ENCODE results near the gene SMIM10. TPM values are rescaled to one million over a fixed set of nuclear protein-coding genes. Genes with fewer than 3 reads are reported as not detected.
"Not testable (repeated sequence)": the region's sequence is repeated elsewhere in the genome, so short reads cannot be mapped to it uniquely, and the experiment has no call there.

SMIM10 gene
- 10 to 100 TPM in 1 of 7 donors, 1 to 10 TPM in 6; 5.2 to 12.0 (median 6.5) TPM for total RNA-seq
- 10 to 100 TPM in 1 of 3 donors, 1 to 10 TPM in 2; 8.1 to 14.4 (median 9.5) TPM for polyA plus RNA-seq
- long read RNA-seq, donor 1, partial matches to known transcripts = 0 of 3 reads
- long read RNA-seq, donor 1, other reads (novel, unspliced or antisense) = 0 of 3 reads
- long read RNA-seq, donor 2, transcript SMIM10-201 (1 exons, 1,536 nt) = major isoform, 6 of 6 reads
- long read RNA-seq, donor 2, partial matches to known transcripts = 0 of 6 reads
- long read RNA-seq, donor 2, other reads (novel, unspliced or antisense) = 0 of 6 reads

DNA sequence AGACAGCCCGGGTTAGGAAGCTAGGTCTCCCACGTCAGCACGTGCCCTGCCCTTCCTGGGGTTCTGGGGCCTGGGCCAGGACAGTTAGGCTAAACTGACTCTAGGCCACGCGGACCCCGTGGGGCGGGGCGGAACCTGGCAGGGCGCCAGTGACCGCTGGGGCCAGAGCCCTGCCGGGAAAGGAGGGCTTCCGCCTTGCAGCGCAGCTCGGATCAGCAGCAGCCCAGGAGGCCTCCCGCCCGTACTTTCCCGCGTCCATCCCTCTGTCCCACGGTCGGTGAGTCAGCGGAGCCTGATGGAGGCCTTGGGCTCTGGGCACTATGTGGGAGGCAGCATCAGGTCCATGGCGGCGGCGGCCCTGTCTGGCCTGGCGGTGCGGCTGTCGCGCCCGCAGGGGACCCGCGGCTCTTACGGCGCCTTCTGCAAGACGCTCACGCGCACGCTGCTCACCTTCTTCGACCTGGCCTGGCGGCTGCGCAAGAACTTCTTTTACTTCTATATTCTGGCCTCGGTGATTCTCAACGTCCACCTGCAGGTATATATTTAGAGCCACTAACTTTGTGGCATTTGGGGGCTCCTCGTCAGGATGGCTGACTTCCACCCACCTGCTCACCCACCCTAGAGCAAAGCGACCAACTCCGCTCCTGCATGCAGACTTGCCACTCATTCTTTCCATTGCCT is at the start of gene SMIM10:
Gene SMIM10 (plus strand): TSS at position 191 of the 681 bp plus-strand sequence. CDS start 105 bp downstream, at position 296.
- WGBS, 5 donors = 1 to 35% (median 4%) methylated on average over 12 to 45 of the region's 45 CpGs
- Histone ChIP-seq H3K36me3 (no peaks in the 10 kb centered on the region), H3K27me3 (replicated peaks in 1 of 7) (peaks cover 0 to 14% (median 5%) of the 10 kb centered on the region in 7 donors), H3K4me1 (peaks cover 0 to 18% (median 4%) of the 10 kb centered on the region in 6 donors), H3K4me3 (peak within 1 kb of the TSS; percentile 29 to 72 (median 38)), H3K9me3 (no peaks in the 10 kb centered on the region), H3K27ac (peak within 1 kb of the TSS in 7 of 8 donors; percentile 35 to 76 (median 59))
- intact Hi-C loops (cut with DNase I; ENCODE audit: low total_unique reads) = no loop called here
- DNase-seq = peak; percentile 89
- TF ChIP-seq, protein P1, sequence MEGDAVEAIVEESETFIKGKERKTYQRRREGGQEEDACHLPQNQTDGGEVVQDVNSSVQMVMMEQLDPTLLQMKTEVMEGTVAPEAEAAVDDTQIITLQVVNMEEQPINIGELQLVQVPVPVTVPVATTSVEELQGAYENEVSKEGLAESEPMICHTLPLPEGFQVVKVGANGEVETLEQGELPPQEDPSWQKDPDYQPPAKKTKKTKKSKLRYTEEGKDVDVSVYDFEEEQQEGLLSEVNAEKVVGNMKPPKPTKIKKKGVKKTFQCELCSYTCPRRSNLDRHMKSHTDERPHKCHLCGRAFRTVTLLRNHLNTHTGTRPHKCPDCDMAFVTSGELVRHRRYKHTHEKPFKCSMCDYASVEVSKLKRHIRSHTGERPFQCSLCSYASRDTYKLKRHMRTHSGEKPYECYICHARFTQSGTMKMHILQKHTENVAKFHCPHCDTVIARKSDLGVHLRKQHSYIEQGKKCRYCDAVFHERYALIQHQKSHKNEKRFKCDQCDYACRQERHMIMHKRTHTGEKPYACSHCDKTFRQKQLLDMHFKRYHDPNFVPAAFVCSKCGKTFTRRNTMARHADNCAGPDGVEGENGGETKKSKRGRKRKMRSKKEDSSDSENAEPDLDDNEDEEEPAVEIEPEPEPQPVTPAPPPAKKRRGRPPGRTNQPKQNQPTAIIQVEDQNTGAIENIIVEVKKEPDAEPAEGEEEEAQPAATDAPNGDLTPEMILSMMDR (IDR thresholded peaks at IDR 0.05 in 8 of 11, conservative IDR thresholded peaks at IDR 0.05 in 3 of 11) = no peak
- TF ChIP-seq POLR2AphosphoS5 (IDR thresholded peaks at IDR 0.05) = peak; percentile 72 to 88 (median 77)
- no peak for TF ChIP-seq POLR2A (IDR thresholded peaks at IDR 0.05)

DNA sequence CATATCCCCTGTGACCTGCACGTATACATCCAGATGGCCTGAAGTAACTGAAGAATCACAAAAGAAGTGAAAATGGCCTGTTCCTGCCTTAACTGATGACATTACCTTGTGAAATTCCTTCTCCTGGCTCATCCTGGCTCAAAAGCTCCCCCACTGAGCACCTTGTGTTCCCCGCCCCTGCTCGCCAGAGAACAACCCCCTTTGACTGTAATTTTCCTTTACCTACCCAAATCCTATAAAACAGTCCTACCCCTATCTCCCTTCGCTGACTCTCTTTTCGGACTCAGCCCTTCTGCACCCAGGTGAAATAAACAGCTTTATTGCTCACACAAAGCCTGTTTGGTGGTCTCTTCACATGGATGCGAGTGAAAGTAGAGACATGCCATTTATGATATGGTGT is 44.4 kb upstream of the SMIM10 start:
- intact Hi-C loops (cut with DNase I; ENCODE audit: low total_unique reads); H3K4me3 ChIP-seq; H3K27me3 ChIP-seq (replicated peaks in 1 of 7); H3K36me3 ChIP-seq; H3K9me3 ChIP-seq; H3K4me1 ChIP-seq; H3K27ac ChIP-seq; DNase-seq: not testable (repeated sequence)
- WGBS, 5 donors = 83 to 100% (median 91%) methylated on average over 5 to 6 of the region's 6 CpGs

DNA sequence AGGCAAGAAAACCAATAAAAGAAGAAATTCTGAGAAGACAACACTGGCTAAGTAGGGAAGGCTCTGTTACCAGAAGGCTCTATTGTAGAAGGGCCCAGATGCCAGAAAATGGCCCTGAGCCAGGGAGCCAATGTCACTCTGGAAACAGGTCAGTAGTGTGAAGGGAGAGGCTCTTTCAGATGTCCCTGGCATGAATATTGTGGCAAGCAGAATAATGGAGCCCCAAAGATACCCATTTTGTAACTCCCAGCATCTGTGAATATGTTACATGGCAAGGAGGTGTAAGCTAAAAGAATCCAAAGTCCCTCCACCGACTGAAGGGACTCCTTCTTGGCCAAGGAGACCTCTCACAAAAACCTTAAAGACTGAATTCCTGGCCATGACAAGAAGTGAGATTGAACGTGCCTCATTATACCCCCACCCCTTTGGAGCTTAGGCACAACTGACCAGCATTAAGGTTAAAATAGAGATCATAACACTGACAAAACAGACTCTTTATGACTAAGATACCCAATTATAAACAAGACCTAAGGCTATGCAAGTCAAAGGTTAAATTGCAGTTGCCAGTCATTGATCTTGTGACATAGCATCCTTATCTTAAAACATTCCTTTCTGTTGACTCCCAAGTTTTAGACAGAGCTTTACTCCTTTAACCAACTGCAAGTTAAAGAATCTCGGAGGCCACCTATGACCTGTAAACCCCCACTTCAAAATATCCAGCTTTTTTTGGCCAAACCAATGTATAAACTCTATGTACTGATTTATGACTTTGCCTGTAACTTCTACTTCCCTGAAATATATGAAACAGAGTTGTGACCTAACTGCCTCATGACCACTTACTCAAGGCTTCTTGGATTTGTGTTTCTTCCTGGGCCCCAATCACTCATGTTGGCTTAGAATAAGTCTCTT is 42.2 kb upstream of the SMIM10 start:
- WGBS, 5 donors = 54 to 82% (median 69%) methylated on average over 2 to 3 of the region's 3 CpGs

DNA sequence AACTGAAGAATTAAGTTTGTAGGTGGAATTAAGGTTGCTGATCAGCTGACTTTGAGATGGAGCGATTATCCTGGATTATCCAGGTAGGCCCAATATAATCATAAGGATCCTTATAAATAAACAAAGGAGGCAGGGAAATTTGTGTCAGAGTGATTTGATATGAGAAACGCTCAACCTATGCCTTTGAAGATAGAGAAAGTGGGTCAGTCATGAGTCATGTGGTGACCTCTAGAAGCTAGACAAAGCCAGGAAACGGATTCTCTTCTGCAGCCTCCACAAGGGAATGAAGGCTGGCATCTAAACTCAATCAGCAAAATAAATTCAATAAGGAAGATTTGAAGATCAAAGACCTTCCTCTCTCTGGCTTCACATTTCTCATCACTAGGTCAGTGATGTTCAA is 41.5 kb upstream of the SMIM10 start:
- 58 to 85% (median 70%) methylated on average over 3 of the region's 3 CpGs for WGBS, 5 donors
- Histone ChIP-seq H3K27ac (no peak overlapping the region), H3K4me3 (no peak overlapping the region), H3K9me3 (no peaks in the 10 kb centered on the region), H3K4me1 (no peaks in the 10 kb centered on the region), H3K27me3 (replicated peaks in 1 of 7) (no peaks in the 10 kb centered on the region), H3K36me3 (no peaks in the 10 kb centered on the region)
- intact Hi-C loops (cut with DNase I; ENCODE audit: low total_unique reads) = no loop called here
- TF ChIP-seq, protein P1 (IDR thresholded peaks at IDR 0.05 in 8 of 11, conservative IDR thresholded peaks at IDR 0.05 in 3 of 11) = no peak
- TF ChIP-seq POLR2AphosphoS5 (IDR thresholded peaks at IDR 0.05) (no peak), POLR2A (IDR thresholded peaks at IDR 0.05) (no peak)
- DNase-seq = no peak

More for the DNA sequence above, 42.2 kb upstream of the SMIM10 start:
- no peak overlapping the region for H3K4me3 ChIP-seq
- H3K9me3 ChIP-seq = no peaks in the 10 kb centered on the region
- H3K36me3 ChIP-seq = no peaks in the 10 kb centered on the region
- H3K4me1 ChIP-seq = no peaks in the 10 kb centered on the region
- H3K27me3 ChIP-seq (replicated peaks in 1 of 7) = no peaks in the 10 kb centered on the region
- H3K27ac ChIP-seq = no peak overlapping the region
- intact Hi-C loops (cut with DNase I; ENCODE audit: low total_unique reads) = no loop called here
- TF ChIP-seq POLR2AphosphoS5 (IDR thresholded peaks at IDR 0.05) (no peak), POLR2A (IDR thresholded peaks at IDR 0.05) (no peak)
- TF ChIP-seq, protein P1 (IDR thresholded peaks at IDR 0.05 in 8 of 11, conservative IDR thresholded peaks at IDR 0.05 in 3 of 11) = no peak
- no peak for DNase-seq

Measured in spleen (tissue), 13 donors.